ENCODE results near the gene SPAG17. TPM values are rescaled to one million over a fixed set of nuclear protein-coding genes. Genes with fewer than 3 reads are reported as not detected.

Gene SPAG17
- total RNA-seq, 1 donor from 2014 or later: 0.30 TPM

DNA sequence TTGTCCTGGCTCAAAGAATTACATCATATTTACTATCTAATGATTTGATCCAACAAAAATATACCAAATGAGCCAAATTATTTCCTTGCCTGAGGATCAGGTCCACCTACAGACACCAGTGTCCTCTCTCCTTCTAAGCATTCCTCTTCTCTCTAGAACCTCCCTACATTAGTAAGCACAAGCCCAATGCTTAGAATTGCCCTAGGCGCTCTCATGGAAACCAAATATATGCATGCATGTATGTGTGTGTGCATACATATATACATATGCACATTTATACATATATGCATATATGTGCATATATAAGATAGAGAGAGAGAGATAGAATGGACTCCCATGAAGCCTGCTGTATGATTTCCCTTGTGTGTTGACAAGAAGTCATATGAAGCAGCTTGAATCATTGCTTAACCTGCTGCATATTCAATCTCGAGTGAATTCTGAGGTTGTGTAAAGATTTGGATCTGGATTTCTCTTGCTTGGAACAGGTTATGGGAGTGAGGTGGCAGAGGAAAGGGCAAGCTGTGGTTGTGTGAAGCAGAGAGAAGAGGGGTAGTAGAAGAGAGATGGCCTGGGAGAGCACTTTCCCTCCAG is 66.1 kb downstream of the SPAG17 start:
- Mint-ChIP-seq H3K27ac (ENCODE audit: unreplicated experiment) (no peak overlapping the region), H3K27me3 (ENCODE audit: low read depth) (no peaks in the 10 kb centered on the region), H3K36me3 (ENCODE audit: low read depth) (no peaks in the 10 kb centered on the region), H3K9me3 (ENCODE audit: low read depth) (no peaks in the 10 kb centered on the region), H3K4me3 (ENCODE audit: unreplicated experiment) (no peak overlapping the region), H3K4me1 (ENCODE audit: low read depth) (peaks cover 37% of the 10 kb centered on the region)
- TF ChIP-seq, protein P1, sequence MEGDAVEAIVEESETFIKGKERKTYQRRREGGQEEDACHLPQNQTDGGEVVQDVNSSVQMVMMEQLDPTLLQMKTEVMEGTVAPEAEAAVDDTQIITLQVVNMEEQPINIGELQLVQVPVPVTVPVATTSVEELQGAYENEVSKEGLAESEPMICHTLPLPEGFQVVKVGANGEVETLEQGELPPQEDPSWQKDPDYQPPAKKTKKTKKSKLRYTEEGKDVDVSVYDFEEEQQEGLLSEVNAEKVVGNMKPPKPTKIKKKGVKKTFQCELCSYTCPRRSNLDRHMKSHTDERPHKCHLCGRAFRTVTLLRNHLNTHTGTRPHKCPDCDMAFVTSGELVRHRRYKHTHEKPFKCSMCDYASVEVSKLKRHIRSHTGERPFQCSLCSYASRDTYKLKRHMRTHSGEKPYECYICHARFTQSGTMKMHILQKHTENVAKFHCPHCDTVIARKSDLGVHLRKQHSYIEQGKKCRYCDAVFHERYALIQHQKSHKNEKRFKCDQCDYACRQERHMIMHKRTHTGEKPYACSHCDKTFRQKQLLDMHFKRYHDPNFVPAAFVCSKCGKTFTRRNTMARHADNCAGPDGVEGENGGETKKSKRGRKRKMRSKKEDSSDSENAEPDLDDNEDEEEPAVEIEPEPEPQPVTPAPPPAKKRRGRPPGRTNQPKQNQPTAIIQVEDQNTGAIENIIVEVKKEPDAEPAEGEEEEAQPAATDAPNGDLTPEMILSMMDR (IDR thresholded peaks at IDR 0.05): no peak
- DNase-seq (ENCODE audit: low spot score): no peak

- no peaks in the 10 kb centered on the region for H3K9me3 Mint-ChIP-seq (ENCODE audit: low read depth)
- no peak overlapping the region for H3K27ac Mint-ChIP-seq (ENCODE audit: unreplicated experiment)
- H3K27me3 Mint-ChIP-seq (ENCODE audit: low read depth): no peaks in the 10 kb centered on the region
- no peaks in the 10 kb centered on the region for H3K36me3 Mint-ChIP-seq (ENCODE audit: low read depth)
- peaks cover 37% of the 10 kb centered on the region for H3K4me1 Mint-ChIP-seq (ENCODE audit: low read depth)
- DNase-seq (ENCODE audit: low spot score): no peak
- TF ChIP-seq, protein P1 (IDR thresholded peaks at IDR 0.05): no peak
- H3K4me3 Mint-ChIP-seq (ENCODE audit: unreplicated experiment): no peak overlapping the region
These were observed 66.6 kb downstream of the SPAG17 start for GRCh38 chr1:118118469-118118868.

GRCh38 chr1:118117521-118117920 is 67.5 kb downstream of the SPAG17 start:
- TF ChIP-seq, protein P1 (IDR thresholded peaks at IDR 0.05): no peak
- no peak for DNase-seq (ENCODE audit: low spot score)
- no peak overlapping the region for H3K27ac Mint-ChIP-seq (ENCODE audit: unreplicated experiment)
- no peaks in the 10 kb centered on the region for H3K9me3 Mint-ChIP-seq (ENCODE audit: low read depth)
- peaks cover 29% of the 10 kb centered on the region for H3K4me1 Mint-ChIP-seq (ENCODE audit: low read depth)
- H3K36me3 Mint-ChIP-seq (ENCODE audit: low read depth): no peaks in the 10 kb centered on the region
- H3K27me3 Mint-ChIP-seq (ENCODE audit: low read depth): no peaks in the 10 kb centered on the region
- no peak overlapping the region for H3K4me3 Mint-ChIP-seq (ENCODE audit: unreplicated experiment)

DNA sequence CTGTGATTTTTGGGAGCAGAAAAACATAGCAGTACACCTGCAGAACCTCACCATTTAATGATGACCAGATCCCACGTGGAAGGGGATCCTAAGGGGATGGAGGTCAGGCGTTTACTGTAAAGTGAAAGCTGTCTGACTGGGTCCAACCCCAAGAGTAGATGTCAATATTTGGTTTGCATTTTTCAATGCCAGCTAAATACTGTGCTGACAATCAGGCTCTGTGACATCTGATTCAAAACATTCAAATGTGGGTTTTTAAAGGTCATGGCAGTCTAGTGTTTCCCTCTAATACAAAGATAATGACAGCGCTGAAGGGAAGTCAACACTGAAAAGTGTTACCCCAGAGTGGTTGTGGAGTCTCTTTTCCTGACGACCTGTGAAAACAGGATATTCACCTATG is 68.1 kb downstream of the SPAG17 start:
- Mint-ChIP-seq H3K36me3 (ENCODE audit: low read depth) (no peaks in the 10 kb centered on the region), H3K9me3 (ENCODE audit: low read depth) (no peaks in the 10 kb centered on the region), H3K4me1 (ENCODE audit: low read depth) (peaks cover 23% of the 10 kb centered on the region), H3K27ac (ENCODE audit: unreplicated experiment) (no peak overlapping the region), H3K27me3 (ENCODE audit: low read depth) (no peaks in the 10 kb centered on the region), H3K4me3 (ENCODE audit: unreplicated experiment) (no peak overlapping the region)
- TF ChIP-seq, protein P1 (IDR thresholded peaks at IDR 0.05): no peak
- DNase-seq (ENCODE audit: low spot score): no peak

DNA sequence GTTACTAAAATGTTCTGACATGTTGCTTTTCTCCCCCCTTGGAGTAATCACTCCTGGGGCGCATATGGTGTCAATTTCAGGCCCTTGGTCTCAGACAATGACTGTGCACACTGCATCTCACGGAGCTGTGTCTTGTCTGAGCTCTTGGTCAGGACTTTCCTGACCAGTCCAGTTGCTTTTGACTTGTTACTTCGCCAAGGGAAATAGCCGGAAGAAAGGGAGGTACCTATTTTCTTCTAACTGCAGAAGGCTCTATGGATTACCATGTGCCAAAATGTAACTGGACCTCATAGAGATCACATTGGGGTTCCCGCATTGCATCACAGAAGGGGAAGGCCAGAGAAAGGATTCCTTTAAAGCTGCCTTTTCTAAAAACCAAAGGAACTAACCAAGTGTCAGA is 68.6 kb downstream of the SPAG17 start:
- DNase-seq (ENCODE audit: low spot score): no peak
- no peaks in the 10 kb centered on the region for H3K27me3 Mint-ChIP-seq (ENCODE audit: low read depth)
- no peaks in the 10 kb centered on the region for H3K9me3 Mint-ChIP-seq (ENCODE audit: low read depth)
- peaks cover 27% of the 10 kb centered on the region for H3K4me1 Mint-ChIP-seq (ENCODE audit: low read depth)
- TF ChIP-seq, protein P1 (IDR thresholded peaks at IDR 0.05): no peak
- no peaks in the 10 kb centered on the region for H3K36me3 Mint-ChIP-seq (ENCODE audit: low read depth)
- no peak overlapping the region for H3K27ac Mint-ChIP-seq (ENCODE audit: unreplicated experiment)
- no peak overlapping the region for H3K4me3 Mint-ChIP-seq (ENCODE audit: unreplicated experiment)

All from chondrocyte (in vitro differentiated cells).